Memory B cell (primary cell): Measurements from ENCODE around the gene BRMS1L.

ENCODE experiments used
- ATAC-seq: fragments of 150-1000 bp; cut with Tn5 transposase; 2 replicates; pipeline ENCODE4 v1.10.0; 2021; ENCODE audit warnings: low read depth, mild to moderate bottlenecking, moderate library complexity
- DNase-seq, 2 donors: peaks; one replicate each; pipeline ENCODE4 v3.0.0; 2022; ENCODE audit warnings: low spot score in 2 of 2
- H3K27ac Mint-ChIP-seq: one replicate; pipeline ENCODE4 v1.8.0; 2022; ENCODE audit warnings: mild to moderate bottlenecking, moderate library complexity, mixed read lengths
- H3K27me3 Mint-ChIP-seq: one replicate; pipeline ENCODE4 v1.8.0; 2022; ENCODE audit warnings: mixed read lengths
- H3K36me3 Mint-ChIP-seq: one replicate; pipeline ENCODE4 v1.8.0; 2022; ENCODE audit warnings: mild to moderate bottlenecking, mixed read lengths
- H3K4me1 Mint-ChIP-seq: one replicate; pipeline ENCODE4 v1.8.0; 2022; ENCODE audit warnings: mixed read lengths
- H3K4me3 Mint-ChIP-seq: one replicate; pipeline ENCODE4 v1.8.0; 2022; ENCODE audit warnings: mild to moderate bottlenecking, moderate library complexity, mixed read lengths
- H3K9me3 Mint-ChIP-seq: one replicate; pipeline ENCODE4 v1.8.0; 2022; ENCODE audit warnings: mixed read lengths

The BRMS1L gene

DNA sequence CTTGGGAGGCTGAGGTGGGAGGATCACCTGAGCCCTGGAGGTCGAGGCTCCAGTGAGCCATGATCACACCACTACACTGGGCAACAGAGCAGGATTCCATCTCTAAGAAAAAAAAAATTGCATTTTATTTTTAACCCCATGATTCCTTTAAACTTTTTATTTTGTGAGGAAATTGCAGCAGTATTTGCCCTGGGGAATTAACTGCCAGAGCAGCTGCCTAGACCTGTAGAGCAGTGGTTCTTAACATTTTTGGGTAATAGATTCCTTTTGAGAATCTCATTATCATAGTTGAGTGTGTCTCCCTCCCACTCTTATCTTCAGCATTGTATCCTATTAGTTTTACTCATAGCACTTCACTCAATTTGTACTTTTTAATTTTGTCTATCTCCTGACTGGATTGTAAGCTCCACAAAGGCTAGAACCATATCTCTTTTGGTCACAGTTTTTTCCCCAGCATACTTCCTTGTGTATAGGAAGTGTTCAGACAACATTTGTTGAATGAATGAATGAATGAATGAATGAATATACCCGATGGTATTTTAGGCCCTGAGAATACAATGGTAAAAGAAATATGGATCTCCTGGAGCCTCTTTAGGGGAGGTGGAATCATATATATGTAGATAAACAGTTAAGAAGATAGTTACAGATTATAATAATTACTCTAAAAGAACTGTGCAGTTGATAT lies 40.6 kb downstream of the BRMS1L start:
- DNase-seq, result no peak
- Mint-ChIP-seq H3K27me3 (no peaks in the 10 kb centered on the region), H3K36me3 (peaks cover 32% of the 10 kb centered on the region), H3K9me3 (no peaks in the 10 kb centered on the region), H3K4me1 (no peaks in the 10 kb centered on the region), H3K27ac (no peak overlapping the region), H3K4me3 (no peak overlapping the region)
- no peak for ATAC-seq

DNA sequence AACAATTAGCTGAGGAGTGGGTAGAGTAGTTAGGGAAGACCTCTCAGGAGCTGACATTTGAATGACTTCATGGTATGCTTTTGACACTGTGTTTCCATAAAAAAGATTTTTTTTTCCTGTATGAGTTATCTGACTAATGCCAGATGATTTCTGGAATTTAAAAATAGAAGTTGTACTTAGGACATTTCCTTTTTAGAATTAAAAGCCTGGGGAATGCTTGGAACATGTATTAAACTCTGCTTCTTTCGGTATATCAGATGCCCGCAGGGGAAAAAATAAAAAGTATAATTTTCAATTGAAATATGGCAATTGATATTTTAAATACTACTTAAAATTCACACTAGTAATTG lies 41.1 kb downstream of the BRMS1L start:
- Mint-ChIP-seq H3K4me3 (no peak overlapping the region), H3K4me1 (no peaks in the 10 kb centered on the region), H3K9me3 (no peaks in the 10 kb centered on the region), H3K36me3 (peaks cover 32% of the 10 kb centered on the region), H3K27me3 (no peaks in the 10 kb centered on the region), H3K27ac (no peak overlapping the region)
- DNase-seq, result no peak
- ATAC-seq, result no peak

DNA sequence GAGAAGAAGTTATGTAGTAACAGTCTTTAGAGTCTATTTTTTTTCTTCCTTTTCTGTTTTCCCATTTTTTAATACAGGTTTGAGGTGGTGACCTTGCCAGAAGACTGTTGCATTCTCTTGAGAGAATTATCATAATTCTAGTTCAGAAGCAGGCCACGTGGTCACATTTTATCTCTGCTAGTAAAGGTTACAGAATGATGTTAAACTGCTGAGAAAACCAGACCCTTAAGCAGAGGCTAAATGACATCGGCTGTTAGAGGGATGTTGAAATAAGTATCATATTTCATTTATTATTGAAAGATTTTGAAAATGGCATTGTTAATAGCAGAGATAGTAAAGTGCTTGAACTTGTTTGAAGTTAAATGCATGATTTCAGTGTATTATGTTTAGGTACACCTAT lies 49.2 kb downstream of the BRMS1L start:
- no peaks in the 10 kb centered on the region for H3K27me3 Mint-ChIP-seq
- H3K9me3 Mint-ChIP-seq, result no peaks in the 10 kb centered on the region
- no peak for DNase-seq
- H3K4me3 Mint-ChIP-seq, result no peak overlapping the region
- no peaks in the 10 kb centered on the region for H3K4me1 Mint-ChIP-seq
- H3K36me3 Mint-ChIP-seq, result peaks cover 4% of the 10 kb centered on the region
- no peak overlapping the region for H3K27ac Mint-ChIP-seq
- ATAC-seq, result no peak

DNA sequence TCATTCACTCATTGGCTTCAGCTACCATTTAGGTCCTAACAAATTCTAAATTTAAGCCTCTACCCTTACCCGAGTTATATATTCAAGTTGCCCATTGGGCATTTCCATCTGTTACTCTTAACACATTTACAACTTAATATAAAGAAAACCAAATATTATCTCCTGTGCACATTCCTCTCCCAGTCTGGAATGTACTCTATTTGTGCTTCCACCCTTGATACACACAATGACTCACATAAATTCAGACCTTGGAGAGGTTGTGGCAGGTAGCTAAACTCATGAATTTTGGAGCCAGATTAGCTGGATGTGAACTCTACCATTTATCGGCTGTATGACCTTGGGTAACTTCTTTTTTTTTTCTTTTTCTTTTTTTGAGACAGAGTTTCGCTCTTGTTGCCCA lies 51.1 kb downstream of the BRMS1L start:
- DNase-seq, result no peak
- no peak overlapping the region for H3K27ac Mint-ChIP-seq
- no peaks in the 10 kb centered on the region for H3K36me3 Mint-ChIP-seq
- no peaks in the 10 kb centered on the region for H3K4me1 Mint-ChIP-seq
- no peaks in the 10 kb centered on the region for H3K9me3 Mint-ChIP-seq
- ATAC-seq, result no peak
- H3K4me3 Mint-ChIP-seq, result no peak overlapping the region
- H3K27me3 Mint-ChIP-seq, result no peaks in the 10 kb centered on the region

DNA sequence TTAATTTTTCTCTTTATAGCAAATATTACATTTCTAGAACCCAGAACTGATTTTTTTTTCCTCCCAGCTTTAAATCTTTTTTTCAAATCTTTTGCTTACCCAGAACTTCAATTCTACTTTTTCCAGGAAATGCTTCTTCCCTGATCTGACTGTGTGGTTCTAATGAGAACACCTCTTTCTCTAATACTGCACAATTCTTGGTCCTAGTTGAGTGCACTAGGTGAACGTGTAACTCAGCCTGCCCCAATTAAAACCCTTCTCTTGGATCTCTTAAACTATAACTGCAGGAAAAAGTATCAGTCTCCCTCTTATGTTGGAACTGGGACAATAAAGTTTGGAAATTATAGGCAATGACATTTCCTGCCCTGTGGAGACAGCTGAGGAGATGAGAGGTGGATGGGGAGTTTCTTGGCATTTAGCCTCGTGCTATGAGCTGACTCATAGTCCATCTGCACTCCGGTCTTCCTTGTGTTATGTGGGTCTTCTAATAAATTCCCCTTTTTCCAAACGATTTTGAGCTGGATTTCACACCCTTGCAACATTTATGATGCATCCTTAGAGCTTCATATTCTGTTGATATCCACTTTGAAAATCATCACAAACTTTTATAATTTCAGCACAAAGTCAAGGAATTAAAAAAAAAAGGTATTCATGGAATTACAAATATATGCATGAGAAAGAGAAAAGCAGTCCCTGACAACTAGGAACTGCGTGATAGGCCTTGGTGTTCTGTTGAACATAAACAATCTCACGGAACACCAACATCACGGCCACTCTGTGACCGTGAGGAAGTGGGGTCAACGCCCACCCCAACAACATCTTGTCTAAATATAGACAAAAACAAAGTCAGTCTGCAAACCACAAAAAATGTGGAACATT lies 52.4 kb downstream of the BRMS1L start:
- H3K4me3 Mint-ChIP-seq, result no peak overlapping the region
- no peaks in the 10 kb centered on the region for H3K27me3 Mint-ChIP-seq
- ATAC-seq (no peak), DNase-seq (no peak)
- H3K36me3 Mint-ChIP-seq, result no peaks in the 10 kb centered on the region
- H3K9me3 Mint-ChIP-seq, result no peaks in the 10 kb centered on the region
- H3K4me1 Mint-ChIP-seq, result no peaks in the 10 kb centered on the region
- H3K27ac Mint-ChIP-seq, result no peak overlapping the region

DNA sequence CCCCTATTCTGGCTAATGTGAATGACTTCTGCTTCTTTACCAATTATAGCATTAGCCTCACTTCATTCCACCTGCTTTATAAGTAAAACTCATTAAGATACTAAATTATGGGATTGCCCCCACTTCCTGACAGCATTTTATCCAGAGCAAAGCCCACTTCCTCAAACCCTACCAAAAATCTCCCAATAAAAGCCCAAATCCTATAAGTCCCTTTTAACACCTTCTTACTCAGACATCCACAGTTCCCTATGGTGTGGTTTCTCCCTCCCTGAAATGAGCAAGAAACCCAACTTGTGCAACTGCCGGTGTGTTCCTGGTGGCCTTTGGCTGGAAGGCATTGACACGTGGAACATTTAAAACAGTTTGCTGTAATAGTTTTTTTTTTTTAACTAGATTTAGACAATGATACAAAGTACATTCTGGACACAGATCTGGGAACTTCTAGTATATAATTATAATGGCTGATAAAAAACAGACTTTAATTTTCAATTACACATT lies 53.1 kb downstream of the BRMS1L start:
- no peak overlapping the region for H3K27ac Mint-ChIP-seq
- H3K9me3 Mint-ChIP-seq, result no peaks in the 10 kb centered on the region
- H3K27me3 Mint-ChIP-seq, result no peaks in the 10 kb centered on the region
- no peak for DNase-seq
- no peaks in the 10 kb centered on the region for H3K4me1 Mint-ChIP-seq
- no peak overlapping the region for H3K4me3 Mint-ChIP-seq
- no peaks in the 10 kb centered on the region for H3K36me3 Mint-ChIP-seq
- no peak for ATAC-seq

DNA sequence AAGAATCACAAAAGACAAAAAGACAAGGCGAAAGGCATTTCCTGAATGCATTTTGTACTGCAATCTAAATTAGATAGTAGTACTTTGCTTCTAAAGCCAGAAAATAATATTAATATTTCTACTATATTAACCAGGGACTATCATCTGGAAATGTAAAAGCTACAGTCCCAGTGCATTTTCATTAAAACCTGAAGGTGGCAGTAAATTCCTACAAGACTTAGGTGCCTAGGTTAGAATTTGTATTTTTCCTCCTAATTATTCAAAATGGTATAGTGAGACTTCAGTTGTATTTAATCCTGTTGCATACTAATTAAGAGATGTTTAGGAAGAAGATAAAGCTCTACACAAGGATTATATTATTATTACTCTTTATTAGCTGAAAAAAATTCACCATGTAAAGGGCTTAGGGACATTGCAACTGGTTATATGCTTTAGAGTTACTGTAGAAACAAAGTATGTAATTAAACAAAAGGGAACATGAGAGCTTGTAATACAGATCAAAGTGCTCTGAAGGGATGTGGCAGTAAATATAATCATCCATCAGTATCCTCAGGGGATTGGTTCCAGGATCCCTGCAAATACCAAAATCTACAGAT lies 53.6 kb downstream of the BRMS1L start:
- Mint-ChIP-seq H3K9me3 (no peaks in the 10 kb centered on the region), H3K4me3 (no peak overlapping the region), H3K27me3 (no peaks in the 10 kb centered on the region), H3K27ac (no peak overlapping the region), H3K4me1 (no peaks in the 10 kb centered on the region), H3K36me3 (no peaks in the 10 kb centered on the region)
- no peak for DNase-seq
- ATAC-seq, result no peak

DNA sequence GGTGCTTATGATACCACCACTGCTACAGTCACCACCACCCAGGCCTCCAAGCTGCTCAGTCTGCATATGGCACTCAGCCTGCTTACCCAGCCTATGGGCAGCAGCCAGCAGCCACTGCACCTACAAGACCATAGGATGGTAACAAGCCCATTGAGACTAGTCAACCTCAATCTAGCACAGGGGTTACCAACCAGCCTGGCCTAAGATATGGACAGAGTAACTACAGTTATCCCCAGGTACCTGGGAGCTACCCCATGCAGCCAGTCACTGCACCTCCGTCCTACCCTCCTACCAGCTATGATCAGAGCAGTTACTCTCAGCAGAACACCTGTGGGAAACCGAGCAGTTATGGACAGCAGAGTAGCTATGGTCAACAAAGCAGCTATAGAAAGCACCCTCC lies 55.1 kb downstream of the BRMS1L start:
- Mint-ChIP-seq H3K27me3 (no peaks in the 10 kb centered on the region), H3K4me3 (no peak overlapping the region)

DNA sequence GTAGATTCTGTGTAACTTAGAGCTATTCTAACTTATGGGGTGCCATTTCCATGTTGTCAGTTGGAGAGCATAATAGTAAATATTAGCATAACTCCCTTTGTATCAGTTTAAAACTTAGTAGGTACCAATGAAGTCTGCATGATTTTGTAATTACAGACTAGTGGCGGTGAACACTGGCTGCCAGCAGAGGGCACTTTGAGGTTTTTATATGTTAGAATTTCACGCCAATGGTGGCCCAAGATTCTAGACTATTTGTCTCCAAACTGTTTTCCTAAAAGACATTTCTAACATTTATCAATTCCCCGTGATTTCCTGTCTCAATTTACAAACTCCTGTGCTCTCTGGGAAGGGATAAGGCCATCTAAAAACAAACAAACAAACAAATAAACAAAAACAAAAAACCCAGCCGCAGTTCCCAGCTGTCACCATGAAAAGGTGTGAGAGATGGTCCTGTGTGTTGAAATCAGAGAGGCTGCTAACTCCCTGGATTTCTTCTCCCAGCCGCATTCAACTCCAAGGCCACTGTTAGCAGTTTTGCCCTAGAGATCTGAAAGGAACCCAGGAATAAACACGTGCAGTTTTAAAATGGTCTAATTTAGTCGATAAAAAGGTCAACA lies 57.6 kb downstream of the BRMS1L start:
- no peak for ATAC-seq
- H3K27ac Mint-ChIP-seq, result no peak overlapping the region
- DNase-seq, result no peak

More for the DNA sequence above, 55.1 kb downstream of the BRMS1L start:
- no peaks in the 10 kb centered on the region for H3K4me1 Mint-ChIP-seq
- no peaks in the 10 kb centered on the region for H3K9me3 Mint-ChIP-seq
- DNase-seq (no peak), ATAC-seq (no peak)
- H3K36me3 Mint-ChIP-seq, result no peaks in the 10 kb centered on the region
- H3K27ac Mint-ChIP-seq, result no peak overlapping the region

DNA sequence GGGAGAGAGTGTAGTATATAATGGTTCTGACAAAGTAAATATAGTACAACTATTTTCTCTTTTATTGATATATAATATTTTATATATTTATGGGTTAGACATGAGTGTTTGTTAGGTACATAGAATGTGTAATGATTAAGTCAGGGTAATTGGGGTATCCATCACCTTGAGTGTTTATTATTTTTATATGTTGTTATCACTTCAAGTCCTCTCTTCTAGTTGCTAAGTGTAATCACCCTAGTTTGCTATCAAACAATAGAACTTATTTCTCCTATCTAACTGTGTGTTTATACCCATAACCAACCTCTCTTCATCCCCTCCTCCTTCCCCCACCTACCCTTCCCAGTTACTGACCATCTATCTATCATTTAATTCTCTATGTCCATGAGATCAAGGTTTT lies 64.2 kb downstream of the BRMS1L start:
- DNase-seq (no peak), ATAC-seq (no peak)
- Mint-ChIP-seq H3K27ac (no peak overlapping the region), H3K36me3 (no peaks in the 10 kb centered on the region), H3K4me3 (no peak overlapping the region), H3K27me3 (peaks cover 3% of the 10 kb centered on the region), H3K9me3 (peaks cover 16% of the 10 kb centered on the region), H3K4me1 (no peaks in the 10 kb centered on the region)

More for the DNA sequence above, 57.6 kb downstream of the BRMS1L start:
- H3K36me3 Mint-ChIP-seq, result no peaks in the 10 kb centered on the region
- peaks cover 3% of the 10 kb centered on the region for H3K27me3 Mint-ChIP-seq
- no peak overlapping the region for H3K4me3 Mint-ChIP-seq
- no peaks in the 10 kb centered on the region for H3K9me3 Mint-ChIP-seq
- H3K4me1 Mint-ChIP-seq, result no peaks in the 10 kb centered on the region

DNA sequence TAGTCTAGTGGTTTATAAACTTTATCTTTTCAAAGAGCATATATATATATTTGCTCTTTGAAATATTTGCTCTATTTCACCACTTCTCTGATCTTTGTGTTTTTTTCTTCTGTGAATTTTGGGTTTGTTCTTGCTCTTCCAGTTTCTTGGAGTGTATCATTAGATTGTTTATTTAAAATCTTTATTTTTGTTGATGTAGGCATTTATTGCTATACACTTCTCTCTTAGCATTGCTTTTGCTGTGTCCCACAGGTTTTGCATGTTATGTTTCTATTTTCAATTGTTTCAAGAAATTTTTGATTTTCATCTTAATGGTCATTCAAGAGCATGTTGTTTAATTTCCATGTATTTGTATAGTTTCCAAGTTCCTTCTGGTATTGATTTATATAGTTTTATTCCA lies 69.1 kb downstream of the BRMS1L start:
- peaks cover 2% of the 10 kb centered on the region for H3K27me3 Mint-ChIP-seq
- H3K4me3 Mint-ChIP-seq, result no peak overlapping the region
- no peaks in the 10 kb centered on the region for H3K36me3 Mint-ChIP-seq
- DNase-seq (no peak), ATAC-seq (no peak)
- no peaks in the 10 kb centered on the region for H3K4me1 Mint-ChIP-seq
- no peak overlapping the region for H3K27ac Mint-ChIP-seq
- H3K9me3 Mint-ChIP-seq, result peaks cover 25% of the 10 kb centered on the region

DNA sequence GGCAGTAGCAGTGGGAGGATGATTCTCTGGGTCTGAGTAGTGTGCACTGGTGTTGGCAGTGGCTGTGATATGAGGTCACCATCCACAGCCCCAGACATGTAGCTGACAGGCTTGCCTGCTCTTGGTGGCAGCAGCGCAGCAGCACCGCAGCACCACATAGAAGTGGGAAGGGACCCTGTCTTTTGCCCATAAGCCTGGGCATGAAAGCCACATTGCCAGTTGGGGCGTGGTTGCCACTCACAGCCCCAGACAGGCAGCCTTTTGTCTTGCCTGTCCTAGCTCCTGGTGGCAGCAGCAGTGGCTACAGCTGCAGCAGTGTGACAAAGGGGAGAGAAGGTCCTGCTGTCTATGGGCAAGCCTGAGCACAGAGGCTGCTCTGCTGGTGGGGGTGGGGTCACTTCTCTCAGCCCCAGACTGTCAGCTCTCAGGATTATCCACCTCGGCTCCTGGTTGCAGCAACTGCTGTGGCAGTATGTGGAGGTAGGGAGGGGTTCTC lies 71.5 kb downstream of the BRMS1L start:
- no peaks in the 10 kb centered on the region for H3K36me3 Mint-ChIP-seq
- no peak overlapping the region for H3K4me3 Mint-ChIP-seq
- no peak for DNase-seq
- no peaks in the 10 kb centered on the region for H3K4me1 Mint-ChIP-seq
- H3K27me3 Mint-ChIP-seq, result peaks cover 4% of the 10 kb centered on the region
- H3K27ac Mint-ChIP-seq, result no peak overlapping the region
- H3K9me3 Mint-ChIP-seq, result peaks cover 25% of the 10 kb centered on the region
- ATAC-seq, result no peak

DNA sequence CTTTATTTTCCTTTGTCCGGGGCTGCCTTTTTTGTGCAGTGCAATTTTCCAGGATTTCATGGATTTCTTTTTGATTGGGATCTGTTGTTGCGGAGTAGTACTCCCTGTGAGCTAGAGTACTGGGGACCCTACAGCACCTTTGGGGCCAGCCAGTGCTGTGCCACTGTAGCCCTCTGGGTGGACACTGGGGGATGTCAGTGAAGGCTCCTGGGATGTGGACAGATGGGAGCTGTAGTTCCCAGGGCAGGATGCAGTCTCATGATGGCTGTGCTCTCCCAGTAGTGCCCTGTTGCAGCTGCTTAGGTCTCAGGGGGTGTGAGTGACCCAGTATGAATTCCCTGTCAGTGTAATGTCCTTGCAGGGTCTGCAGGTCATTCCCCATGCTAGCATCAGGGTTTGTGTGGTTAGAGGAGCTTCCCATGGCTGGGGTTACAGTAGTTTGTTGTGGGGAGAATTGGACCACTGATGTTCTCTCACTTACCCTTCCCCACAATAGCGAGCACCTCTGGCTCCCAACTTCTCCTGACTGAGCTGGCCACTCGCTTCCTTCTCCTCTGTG lies 72.2 kb downstream of the BRMS1L start:
- no peaks in the 10 kb centered on the region for H3K4me1 Mint-ChIP-seq
- H3K36me3 Mint-ChIP-seq, result no peaks in the 10 kb centered on the region
- peaks cover 4% of the 10 kb centered on the region for H3K27me3 Mint-ChIP-seq
- H3K9me3 Mint-ChIP-seq, result peaks cover 25% of the 10 kb centered on the region
- H3K27ac Mint-ChIP-seq, result no peak overlapping the region
- DNase-seq, result no peak
- no peak for ATAC-seq
- H3K4me3 Mint-ChIP-seq, result no peak overlapping the region

DNA sequence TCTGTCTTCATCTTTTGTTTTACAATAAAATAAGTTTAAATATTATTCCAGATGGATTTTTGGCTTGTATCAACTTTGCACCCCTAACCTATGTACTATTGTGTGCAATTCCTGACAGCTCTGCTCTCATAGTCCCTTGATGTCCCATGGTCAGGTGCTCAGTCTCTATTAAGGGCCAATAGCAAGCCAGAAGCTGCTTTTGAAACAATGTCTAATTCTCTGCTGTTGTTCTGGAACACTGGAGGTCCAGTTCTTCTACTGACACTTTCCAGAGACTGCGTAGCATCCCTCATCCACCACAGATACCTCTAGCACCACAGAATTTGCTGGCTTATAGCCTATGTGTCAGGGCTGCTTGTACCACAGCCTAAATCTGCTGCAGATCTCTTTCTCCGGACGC lies 74.6 kb downstream of the BRMS1L start:
- DNase-seq (no peak), ATAC-seq (no peak)
- peaks cover 8% of the 10 kb centered on the region for H3K9me3 Mint-ChIP-seq
- no peak overlapping the region for H3K4me3 Mint-ChIP-seq
- no peaks in the 10 kb centered on the region for H3K36me3 Mint-ChIP-seq
- H3K4me1 Mint-ChIP-seq, result no peaks in the 10 kb centered on the region
- H3K27me3 Mint-ChIP-seq, result peaks cover 4% of the 10 kb centered on the region
- H3K27ac Mint-ChIP-seq, result no peak overlapping the region
